GM21576 (cell line): Measurements from ENCODE around the gene TRAF3IP1.
"Not testable (repeated sequence)": the region's sequence is repeated elsewhere in the genome, so short reads cannot be mapped to it uniquely, and the experiment has no call there.

Experiments
- ATAC-seq: cut with Tn5 transposase; IDR thresholded peaks from one replicate; pipeline ENCODE4 v1.9.1; 2021; ENCODE audit warnings: mild to moderate bottlenecking, moderate library complexity; ENCODE audit not compliant: unreplicated experiment

Gene TRAF3IP1

DNA sequence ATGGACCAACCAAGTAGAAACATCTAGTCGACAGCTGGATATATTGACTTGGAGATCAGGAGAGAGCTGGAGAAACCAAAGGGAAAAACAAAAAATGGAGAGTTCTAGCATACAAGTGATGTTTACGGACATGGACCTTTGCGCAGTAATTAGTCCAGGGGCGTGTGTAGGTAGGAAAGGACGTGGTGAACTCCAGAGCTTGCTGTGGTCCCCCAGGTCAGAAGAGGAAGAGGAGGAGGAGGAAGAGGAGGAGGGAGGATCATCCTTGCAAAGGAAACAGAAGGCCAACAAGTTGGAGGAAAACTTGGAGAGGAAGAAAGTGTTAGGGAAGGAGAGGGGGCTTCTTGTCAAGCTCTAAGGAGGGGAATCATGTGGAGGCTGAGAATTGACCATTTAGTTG is 17.5 kb downstream of the TRAF3IP1 start:
- ATAC-seq = no peak

GRCh38 chr2:238338710-238339394 is 18.5 kb downstream of the TRAF3IP1 start:
- ATAC-seq = no peak

GRCh38 chr2:238339395-238339780 is 19.1 kb downstream of the TRAF3IP1 start:
- no peak for ATAC-seq

DNA sequence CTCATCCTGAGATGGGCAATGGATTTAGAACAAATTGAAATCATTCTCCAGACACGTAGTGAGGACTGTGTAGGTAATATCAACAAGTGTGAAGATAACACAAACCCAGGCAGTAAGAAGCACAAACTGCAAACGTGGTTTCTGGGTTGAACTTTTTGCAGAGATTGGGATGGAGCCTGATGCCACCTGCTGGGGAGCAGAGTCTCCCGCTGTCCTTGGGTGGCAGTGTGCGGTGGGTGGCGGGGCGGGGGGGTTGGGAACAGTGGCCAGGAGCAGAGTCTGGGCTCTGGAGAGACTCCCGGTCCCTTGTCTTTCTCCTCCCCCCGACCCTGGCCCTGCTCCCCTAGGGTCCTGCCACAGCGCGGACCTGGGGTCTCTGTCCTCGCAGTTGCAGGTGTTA is 19.5 kb downstream of the TRAF3IP1 start:
- no peak for ATAC-seq

- no peak for ATAC-seq
Observed at GRCh38 chr2:238341536-238341935, 21.2 kb downstream of the TRAF3IP1 start.

DNA sequence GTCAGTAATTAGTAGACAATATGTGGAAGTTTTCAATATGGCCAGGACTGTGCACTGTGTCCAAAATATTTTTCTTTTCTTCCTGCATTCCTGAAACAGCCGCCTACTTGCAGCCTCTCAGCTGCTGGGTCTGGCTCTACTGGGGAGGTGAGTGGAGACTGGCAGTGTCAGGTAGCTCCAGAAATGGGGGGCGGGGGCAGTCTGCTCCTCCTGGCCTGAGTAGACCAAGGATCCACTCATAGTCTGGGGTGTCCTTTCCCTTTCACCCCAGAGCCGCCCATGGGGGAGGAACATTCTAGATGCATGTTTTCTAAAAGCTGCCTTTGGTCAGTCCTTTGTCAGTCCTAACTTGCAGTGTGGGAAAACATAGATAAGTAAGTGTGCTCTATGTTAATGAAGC is 23.7 kb downstream of the TRAF3IP1 start:
- no peak for ATAC-seq

DNA sequence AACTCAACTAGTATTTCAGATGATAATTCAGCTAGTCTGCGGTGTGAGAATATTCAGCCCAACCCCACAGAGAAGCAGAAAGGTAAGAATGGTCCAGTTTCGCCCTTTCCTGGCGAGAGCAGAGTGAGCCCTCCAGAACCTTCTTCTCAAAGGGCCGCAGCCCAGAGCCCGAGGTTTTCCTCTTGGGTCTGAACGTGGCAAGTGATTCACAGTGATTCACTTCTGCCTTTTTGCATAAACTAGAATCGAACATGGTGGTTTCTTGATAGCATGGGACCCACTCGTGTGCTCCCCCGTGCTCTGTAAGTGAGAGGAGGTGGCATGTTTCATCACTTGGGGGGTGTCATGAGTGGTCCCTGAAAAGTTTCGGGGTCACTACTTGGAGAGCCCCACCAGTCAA is 24.2 kb downstream of the TRAF3IP1 start:
- no peak for ATAC-seq

GRCh38 chr2:238345297-238345968 is 25.1 kb downstream of the TRAF3IP1 start:
- ATAC-seq = no peak

GRCh38 chr2:238346544-238346943 is 26.2 kb downstream of the TRAF3IP1 start:
- ATAC-seq = no peak

DNA sequence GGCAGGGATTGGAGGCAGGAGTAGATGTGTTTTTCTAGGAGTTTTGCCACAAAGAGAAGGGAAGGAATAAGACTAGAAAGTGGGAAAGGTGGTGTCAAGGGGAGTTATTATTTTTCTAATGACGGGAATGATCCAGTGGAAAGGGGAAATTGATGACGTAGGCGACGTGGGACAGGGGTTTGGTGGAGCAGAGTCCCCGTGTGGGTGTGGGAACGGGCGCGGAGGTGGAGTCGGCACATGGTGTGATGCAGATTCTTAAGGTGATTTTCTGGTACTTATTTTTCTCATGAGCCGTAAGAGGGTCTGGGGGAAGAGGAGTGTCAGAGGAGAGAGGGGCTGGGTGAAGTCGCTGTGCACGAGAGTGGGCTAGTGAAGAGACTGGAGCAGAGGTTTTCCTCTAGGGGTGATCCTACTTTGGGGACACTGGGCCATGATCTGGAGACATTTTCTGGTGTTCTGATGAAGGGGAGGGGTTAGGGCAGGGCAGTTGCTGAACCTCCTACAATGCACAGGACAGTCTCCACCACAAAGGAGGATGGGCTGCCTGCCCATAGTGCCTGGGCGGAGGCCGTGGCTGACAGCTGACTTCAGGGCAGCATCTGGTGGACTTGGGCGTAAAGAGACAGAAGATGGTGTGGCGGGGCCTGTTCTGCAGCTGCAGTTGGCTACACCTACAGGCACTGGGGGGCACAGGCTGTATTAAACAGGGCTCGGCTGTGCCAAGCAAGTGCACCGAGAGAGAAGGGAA is 30.0 kb downstream of the TRAF3IP1 start:
- ATAC-seq = no peak

- no peak for ATAC-seq
Observed at GRCh38 chr2:238351315-238351714, 31.0 kb downstream of the TRAF3IP1 start.

GRCh38 chr2:238352361-238352760 is 32.0 kb downstream of the TRAF3IP1 start:
- no peak for ATAC-seq

DNA sequence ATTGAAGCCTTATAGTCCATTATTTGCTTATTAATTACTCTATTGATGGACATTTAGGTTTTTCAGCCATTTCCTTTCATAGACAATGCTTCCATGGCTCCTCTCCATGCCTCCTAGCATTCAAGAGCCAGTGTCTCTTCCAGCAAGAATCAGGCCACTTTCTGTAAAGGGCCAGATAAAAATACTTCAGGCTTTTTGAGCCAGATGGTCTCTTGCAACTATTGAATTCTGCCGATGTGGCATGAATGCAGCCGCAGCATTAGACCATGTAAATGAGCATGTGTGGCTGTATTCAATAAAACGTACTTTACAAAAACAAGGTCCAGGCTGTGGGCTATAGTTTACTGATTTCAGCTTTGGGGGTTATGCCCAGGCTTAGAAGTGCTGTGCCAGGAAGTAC is 38.5 kb downstream of the TRAF3IP1 start:
- ATAC-seq = no peak

- ATAC-seq = no peak
Observed at GRCh38 chr2:238359403-238359802, 39.1 kb downstream of the TRAF3IP1 start.

DNA sequence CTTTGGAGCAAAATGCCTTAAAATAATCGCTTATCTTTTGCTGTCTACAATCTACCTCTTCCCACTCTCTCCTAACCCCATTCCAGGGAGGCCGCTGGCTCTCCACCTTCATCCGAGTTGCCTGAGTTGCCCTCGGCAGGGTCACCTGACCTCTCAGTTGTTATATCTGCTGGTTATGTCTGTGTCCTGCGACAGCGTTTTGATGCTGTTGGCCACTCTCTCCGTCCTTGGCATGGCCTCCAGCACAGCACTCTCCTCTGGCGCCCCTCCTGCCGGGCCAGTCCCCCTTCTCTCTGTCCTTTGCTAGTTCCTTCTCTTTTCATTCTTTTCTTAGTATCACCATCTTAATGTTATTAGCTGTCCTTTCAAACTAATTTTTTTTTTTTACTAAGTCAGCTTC is 41.6 kb downstream of the TRAF3IP1 start:
- no peak for ATAC-seq

- no peak for ATAC-seq
Observed at GRCh38 chr2:238362626-238363025, 42.3 kb downstream of the TRAF3IP1 start.

DNA sequence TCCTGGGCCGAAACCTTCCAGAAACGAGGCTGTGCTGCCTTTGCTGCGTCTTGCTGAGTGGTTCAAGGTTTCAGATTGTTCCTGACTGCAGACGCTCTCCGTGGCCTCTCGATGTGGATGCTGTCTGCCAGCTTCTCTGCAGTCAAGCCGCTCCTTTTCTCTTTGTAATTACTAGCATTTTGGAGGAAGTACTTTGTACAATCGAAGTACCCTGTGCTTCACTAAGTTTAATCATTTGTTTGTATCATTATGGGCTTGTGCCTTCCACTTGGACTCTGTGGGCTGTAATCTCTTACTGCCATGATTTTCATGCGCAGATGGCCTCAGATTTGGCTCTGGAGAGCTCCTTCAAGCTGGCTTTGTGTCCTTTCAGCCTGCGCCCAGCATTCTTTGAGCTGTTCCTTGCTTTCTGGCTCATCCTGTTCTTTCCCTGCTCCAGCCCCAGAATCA is 49.3 kb downstream of the TRAF3IP1 start:
- no peak for ATAC-seq

- no peak for ATAC-seq
Observed at GRCh38 chr2:238370094-238370822, 49.9 kb downstream of the TRAF3IP1 start.

DNA sequence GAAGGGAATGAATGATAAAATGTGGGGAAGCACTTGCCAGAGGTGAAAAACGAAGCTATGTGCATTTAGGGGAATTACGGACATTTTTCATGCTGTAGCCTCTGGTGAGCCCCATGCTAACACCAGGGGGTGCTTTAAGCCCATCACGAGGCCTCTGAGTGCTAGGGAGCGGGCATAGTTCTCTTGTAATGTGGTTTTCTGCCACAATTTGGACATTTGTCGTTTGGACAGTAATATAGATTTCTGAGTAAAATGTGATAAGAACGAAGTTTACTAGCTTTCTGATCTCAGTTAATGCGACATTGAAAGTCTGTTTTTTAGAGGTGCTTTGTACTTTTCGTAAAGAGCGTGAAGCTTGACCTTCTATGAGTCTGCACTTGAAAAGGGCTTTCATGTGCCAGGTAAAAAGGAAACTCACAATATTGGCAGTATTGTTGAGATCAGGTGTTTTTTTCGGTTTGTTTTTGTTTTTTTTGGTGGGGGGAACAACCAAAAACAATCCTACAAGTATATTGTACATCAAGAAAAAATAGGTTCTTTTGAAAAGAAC is 50.6 kb downstream of the TRAF3IP1 start:
- no peak for ATAC-seq

DNA sequence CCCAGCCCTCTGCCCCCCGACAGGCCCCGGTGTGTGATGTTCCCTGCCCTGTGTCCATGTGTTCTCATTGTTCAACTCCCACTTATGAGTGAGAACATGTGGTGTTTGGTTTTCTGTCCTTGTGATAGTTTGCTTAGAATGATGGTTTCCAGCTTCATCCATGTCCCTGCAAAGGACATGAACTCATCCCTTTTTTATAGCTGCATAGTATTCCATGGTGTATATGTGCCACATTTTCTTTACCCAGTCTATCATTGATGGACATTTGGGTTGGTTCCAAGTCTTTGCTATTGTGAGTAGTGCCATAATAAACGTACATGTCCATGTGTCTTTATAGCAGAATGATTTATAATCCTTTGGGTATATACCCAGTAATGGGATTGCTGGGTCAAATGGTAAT is 52.0 kb downstream of the TRAF3IP1 start:
- ATAC-seq = not testable (repeated sequence)

DNA sequence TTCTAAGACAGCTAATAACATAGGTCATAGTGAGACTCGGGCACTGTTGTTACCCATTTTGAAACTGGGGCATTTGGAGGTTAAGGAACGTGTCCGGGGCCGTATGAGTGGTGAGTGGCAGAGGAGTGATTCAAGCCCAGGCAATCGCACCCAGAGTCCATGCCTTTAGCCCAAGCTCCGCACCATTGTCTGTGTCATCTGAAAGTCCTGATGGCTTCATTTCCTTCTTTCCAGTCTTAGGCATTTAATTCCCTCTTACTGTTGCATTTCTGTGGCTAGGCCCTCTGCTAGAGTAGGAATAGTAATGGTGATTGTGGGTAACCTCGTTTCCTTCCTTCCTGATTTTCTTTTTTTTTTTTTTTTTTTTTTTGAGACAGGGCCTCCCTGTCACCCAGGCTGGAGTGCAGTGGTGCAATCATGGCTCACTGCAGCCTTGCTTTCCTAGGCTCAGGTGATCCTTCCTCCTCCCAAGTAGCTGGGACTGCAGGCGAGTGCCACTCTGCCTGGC is 56.6 kb downstream of the TRAF3IP1 start:
- ATAC-seq = no peak
